ENCODE data around the gene ADAMTS20.

Gene ADAMTS20

DNA sequence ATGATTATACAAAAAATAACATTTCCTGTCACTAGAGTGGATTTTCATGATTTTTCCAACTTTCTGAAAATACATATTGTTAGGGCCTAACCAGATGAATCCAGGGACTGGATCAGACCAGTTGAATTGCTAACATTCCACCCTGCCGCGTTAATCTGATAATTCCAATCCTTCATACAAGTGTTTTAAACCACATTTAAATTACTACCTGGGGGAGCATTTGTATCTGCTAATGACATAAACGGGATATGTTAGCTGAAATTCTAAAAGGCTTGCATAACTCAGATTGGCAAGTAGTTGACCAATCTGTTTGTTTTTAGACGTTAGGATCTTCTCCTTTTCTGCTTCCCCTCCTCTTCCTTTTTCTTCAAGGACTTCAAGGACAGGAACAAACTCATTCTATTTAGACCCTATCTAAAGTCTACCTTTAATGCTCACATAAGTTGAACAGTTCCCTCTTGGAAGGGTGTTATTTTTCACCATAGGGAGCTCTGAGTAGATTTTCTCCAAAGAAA lies 239.0 kb downstream of the ADAMTS20 start:
- peak in 1 of 2 donors; percentile 8 for DNase-seq

DNA sequence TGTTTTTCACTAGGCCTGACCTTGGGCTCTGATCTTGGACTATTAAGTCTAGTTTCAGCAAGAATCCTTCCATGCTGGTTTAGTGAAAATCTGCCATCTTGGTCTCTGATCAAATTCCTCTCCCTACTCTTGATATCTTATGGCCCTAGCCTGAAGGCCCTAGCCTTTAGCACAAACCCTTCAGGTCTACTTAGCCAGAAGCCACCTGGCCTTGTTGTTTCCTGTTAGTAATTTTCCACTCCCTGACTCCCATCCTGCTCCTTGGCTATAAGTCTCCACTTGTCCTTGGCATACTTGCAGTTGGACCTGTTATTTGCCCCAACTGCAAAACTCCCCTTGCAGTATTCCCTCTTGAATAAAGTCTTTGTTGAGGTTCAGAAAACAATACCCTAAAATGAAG lies 241.4 kb downstream of the ADAMTS20 start:
- DNase-seq: no peak

DNA sequence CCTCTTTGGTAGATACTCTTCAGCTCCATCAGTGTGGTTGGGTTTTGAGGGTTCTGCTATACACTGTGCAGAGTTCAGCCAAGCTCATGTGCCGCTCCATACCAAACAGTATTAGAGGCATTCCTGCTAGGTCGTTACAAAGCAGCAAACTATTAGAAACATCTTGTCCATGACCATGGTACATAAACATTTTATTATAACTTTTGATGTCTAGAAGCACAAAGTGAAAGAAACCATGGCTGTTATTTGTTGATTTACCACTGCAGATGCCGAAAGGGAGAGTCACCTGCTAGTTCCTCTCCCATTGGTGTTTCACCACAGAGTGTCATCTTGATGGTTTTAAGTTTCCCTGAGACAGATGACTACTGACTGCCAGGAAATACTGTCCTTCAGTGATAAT lies 242.0 kb downstream of the ADAMTS20 start:
- DNase-seq: no peak

DNA sequence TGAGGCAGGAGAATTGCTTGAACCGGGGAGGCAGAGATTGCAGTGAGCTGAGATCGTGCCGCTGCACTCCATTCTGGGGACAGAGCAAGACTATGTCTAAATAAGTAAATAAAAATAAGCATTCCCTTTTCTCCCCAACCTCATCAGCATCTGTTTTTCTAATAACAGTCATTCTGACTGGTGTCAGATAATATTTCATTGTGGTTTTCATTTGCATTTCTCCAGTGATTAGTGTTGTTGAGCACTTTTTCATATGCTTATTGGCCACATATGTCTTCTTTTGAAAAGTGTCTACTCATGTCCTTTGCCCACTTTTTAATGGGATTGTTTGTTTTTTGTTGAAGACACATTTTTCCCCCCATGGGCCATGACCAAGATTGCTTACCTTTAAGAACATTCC lies 243.2 kb downstream of the ADAMTS20 start:
- DNase-seq: no peak

DNA sequence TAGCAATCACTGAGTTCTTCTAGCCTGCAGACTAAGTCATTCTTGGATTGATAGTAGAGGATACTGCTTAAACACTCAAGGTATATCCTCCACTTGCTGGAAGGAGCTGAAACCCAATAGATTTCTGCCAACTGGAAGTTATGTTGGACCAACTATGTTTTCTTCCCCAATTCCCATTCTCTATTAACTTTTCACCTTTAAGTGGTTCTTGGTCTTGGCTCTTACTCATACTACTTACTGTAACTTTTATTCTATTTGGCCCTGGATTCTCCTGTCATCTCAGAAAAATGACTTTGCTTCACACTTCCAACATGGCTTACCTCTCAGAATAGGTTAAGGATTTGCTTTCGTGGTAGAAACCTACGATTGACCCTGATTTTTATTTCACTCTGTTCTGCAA lies 244.9 kb downstream of the ADAMTS20 start:
- no peak for DNase-seq

DNA sequence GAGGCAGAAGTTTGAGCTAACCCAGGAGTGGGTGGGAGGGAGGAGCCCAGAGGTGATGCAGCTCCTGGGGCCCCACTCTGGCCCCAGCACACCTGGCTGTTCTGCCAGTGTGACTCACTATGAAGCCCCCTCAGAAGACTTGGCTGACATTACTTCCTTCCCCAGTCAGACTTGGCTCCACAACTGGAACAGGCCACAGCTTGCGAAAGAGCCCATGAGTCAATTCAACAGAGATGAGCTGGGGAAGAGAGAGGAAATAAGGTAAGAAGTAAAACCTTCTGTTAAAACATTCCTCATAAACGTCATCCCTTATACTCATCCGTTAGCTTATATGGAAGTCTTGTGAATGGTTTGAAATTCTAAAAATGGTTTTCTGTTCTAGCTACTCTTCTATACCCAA lies 245.9 kb downstream of the ADAMTS20 start:
- peak in 1 of 2 donors; percentile 9 for DNase-seq

DNA sequence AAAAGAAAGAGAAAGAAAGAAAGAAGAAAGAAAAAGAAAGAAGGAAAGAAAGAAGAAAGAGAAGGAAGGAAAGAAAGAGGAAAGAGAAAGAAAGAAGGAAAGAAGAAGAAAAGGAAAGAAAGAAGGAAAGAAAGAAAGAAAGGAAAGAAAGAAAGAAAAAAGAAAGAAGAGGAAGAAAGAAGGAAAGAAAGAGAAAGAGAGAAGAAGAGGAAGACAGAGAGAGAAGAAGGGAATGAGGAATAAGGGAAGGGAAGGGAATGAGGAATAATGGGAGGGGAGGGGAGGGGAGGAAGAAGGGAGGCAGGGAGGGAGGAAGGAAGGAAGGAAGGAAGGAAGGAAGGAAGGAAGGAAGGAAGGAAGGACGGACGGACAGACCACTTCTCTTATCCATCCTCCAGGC lies 246.9 kb downstream of the ADAMTS20 start:
- no peak for DNase-seq

Data from inflammatory macrophage treated with lipopolysaccharide for 1 hour (primary cell).